HEK293 (cell line): ENCODE results near the gene MLN.

Source experiments
- CTCF ChIA-PET: fragments of 350-600 bp; formaldehyde crosslinking; extraction: SDS; loops from one replicate; lab custom pipeline; 2021; ENCODE audit warnings: antibody characterized with exemption; lab: Yijun Ruan, JAX
- POLR2A ChIA-PET: fragments of 300-600 bp; formaldehyde crosslinking; extraction: SDS; loops from one replicate; lab custom pipeline; 2020; ENCODE audit warnings: antibody characterized with exemption, inconsistent platforms; lab: Yijun Ruan, JAX
- H3K27ac ChIP-seq: fragments of 200-500 bp; sonication (Bioruptor generic); 2 replicates; pipeline ENCODE4 v1.5.1; 2014; ENCODE audit warnings: low read depth, low read length, control low read depth, inconsistent platforms; ENCODE audit errors: extremely low read depth
- H3K36me3 ChIP-seq, 2 experiments: fragments of 200-500 bp in 1 of 2; sonication (Bioruptor generic) in 1 of 2; 1 replicate in 1 of 2; 2 replicates in 1 of 2; pipeline ENCODE4 v1.5.1; 2014 to 2017; ENCODE audit warnings: inconsistent platforms in 2 of 2, low read length in 2 of 2; ENCODE audit not compliant: control insufficient read depth in 2 of 2, insufficient read depth in 1 of 2
- H3K4me1 ChIP-seq: fragments of 200-500 bp; sonication (Bioruptor generic); 2 replicates; pipeline ENCODE4 v1.5.1; 2014; ENCODE audit warnings: mild to moderate bottlenecking, low read length, inconsistent platforms; ENCODE audit not compliant: control insufficient read depth, insufficient read depth
- H3K4me3 ChIP-seq: 2 replicates; pipeline ENCODE4 v1.5.1; 2011; ENCODE audit warnings: low read depth, mild to moderate bottlenecking, control low read depth, low read length, moderate library complexity
- H3K9me3 ChIP-seq: fragments of 200-500 bp; sonication (Bioruptor generic); 2 replicates; pipeline ENCODE4 v1.5.1; 2014; ENCODE audit warnings: low read depth, low read length, inconsistent platforms; ENCODE audit not compliant: control insufficient read depth, insufficient read depth
- EGR2 ChIP-seq: fragments of 450-650 bp; formaldehyde crosslinking; IDR thresholded peaks from 2 replicates; pipeline ENCODE4 v1.5.1; 2016; ENCODE audit warnings: low read depth, missing biosample characterization, missing genetic modification characterization
- KLF10 ChIP-seq: fragments of 450-650 bp; IDR thresholded peaks from 2 replicates; pipeline ENCODE4 v1.5.1; 2018; ENCODE audit warnings: missing biosample characterization, mild to moderate bottlenecking, missing genetic modification characterization
- KLF7 ChIP-seq: fragments of 450-650 bp; formaldehyde crosslinking; IDR thresholded peaks from 2 replicates; pipeline ENCODE4 v1.5.1; 2016; ENCODE audit warnings: missing biosample characterization, missing genetic modification characterization, borderline replicate concordance
- SCRT2 ChIP-seq: fragments of 450-650 bp; formaldehyde crosslinking; IDR thresholded peaks from 2 replicates; pipeline ENCODE4 v1.5.1; 2016; ENCODE audit warnings: missing biosample characterization, missing genetic modification characterization
- SETDB1 ChIP-seq: IDR thresholded peaks from one replicate; pipeline ENCODE4 v1.6.1; 2017; ENCODE audit warnings: mild to moderate bottlenecking, low read length, moderate library complexity, mixed read lengths; ENCODE audit not compliant: insufficient read length
- TRIM28 ChIP-seq: IDR thresholded peaks from 2 replicates; pipeline ENCODE4 v1.6.1; 2011; ENCODE audit warnings: low read length, control low read depth, borderline replicate concordance
- YY2 ChIP-seq: fragments of 450-650 bp; formaldehyde crosslinking; IDR thresholded peaks from 2 replicates; pipeline ENCODE4 v1.5.1; 2016; ENCODE audit warnings: missing biosample characterization, missing genetic modification characterization
- ZNF10 ChIP-seq: fragments of 450-650 bp; formaldehyde crosslinking; IDR thresholded peaks from 2 replicates; pipeline ENCODE4 v1.5.1; 2017; ENCODE audit warnings: missing biosample characterization, missing genetic modification characterization
- ZNF146 ChIP-seq: fragments of 450-650 bp; formaldehyde crosslinking; IDR thresholded peaks from 2 replicates; pipeline ENCODE4 v1.5.1; 2016; ENCODE audit warnings: missing biosample characterization, missing genetic modification characterization
- ZNF19 ChIP-seq: fragments of 450-650 bp; formaldehyde crosslinking; IDR thresholded peaks from 2 replicates; pipeline ENCODE4; 2016; ENCODE audit warnings: missing biosample characterization, missing genetic modification characterization, low read depth
- ZNF221 ChIP-seq: fragments of 450-650 bp; formaldehyde crosslinking; IDR thresholded peaks from 2 replicates; pipeline ENCODE4 v1.5.1; 2017; ENCODE audit warnings: missing biosample characterization, missing genetic modification characterization, borderline replicate concordance
- ZNF248 ChIP-seq: fragments of 450-650 bp; formaldehyde crosslinking; IDR thresholded peaks from 2 replicates; pipeline ENCODE4 v1.5.1; 2017; ENCODE audit warnings: missing biosample characterization, missing genetic modification characterization
- ZNF335 ChIP-seq: fragments of 450-650 bp; formaldehyde crosslinking; conservative IDR thresholded peaks from 2 replicates; pipeline ENCODE4 v1.5.1; 2016; ENCODE audit warnings: missing biosample characterization, missing genetic modification characterization
- ZNF341 ChIP-seq: fragments of 450-650 bp; formaldehyde crosslinking; IDR thresholded peaks from 2 replicates; pipeline ENCODE4; 2016; ENCODE audit warnings: low read depth, missing biosample characterization, missing genetic modification characterization
- ZNF585B ChIP-seq: fragments of 450-650 bp; formaldehyde crosslinking; IDR thresholded peaks from 2 replicates; pipeline ENCODE4 v1.5.1; 2016; ENCODE audit warnings: missing biosample characterization, missing genetic modification characterization
- ZNF658 ChIP-seq: fragments of 450-650 bp; formaldehyde crosslinking; IDR thresholded peaks from 2 replicates; pipeline ENCODE4; 2016; ENCODE audit warnings: missing biosample characterization, missing genetic modification characterization
- ZNF660 ChIP-seq: fragments of 450-650 bp; IDR thresholded peaks from 2 replicates; pipeline ENCODE4 v1.5.1; 2018; ENCODE audit warnings: missing biosample characterization, mild to moderate bottlenecking, missing genetic modification characterization
- TF ChIP-seq, protein P1 (sequence below): fragments of 450-650 bp; formaldehyde crosslinking; IDR thresholded peaks from 2 replicates; pipeline ENCODE4 v1.5.1; 2016; ENCODE audit warnings: missing biosample characterization, missing genetic modification characterization
- TF ChIP-seq, protein P2 (sequence below): fragments of 450-650 bp; formaldehyde crosslinking; IDR thresholded peaks from 2 replicates; pipeline ENCODE4 v1.5.1; 2017; ENCODE audit warnings: missing biosample characterization, missing genetic modification characterization
- TF ChIP-seq, protein P3 (sequence below): fragments of 450-650 bp; formaldehyde crosslinking; IDR thresholded peaks from 2 replicates; pipeline ENCODE4 v1.5.1; 2016; ENCODE audit warnings: missing biosample characterization, missing genetic modification characterization
- TF ChIP-seq, protein P4 (sequence below): IDR thresholded peaks from 2 replicates; pipeline ENCODE4 v1.6.1; 2011; ENCODE audit warnings: mild to moderate bottlenecking, low read depth, low read length, borderline replicate concordance
- TF ChIP-seq, protein P5 (sequence below): fragments of 450-650 bp; formaldehyde crosslinking; optimal IDR thresholded peaks from 2 replicates; pipeline ENCODE3; 2016; ENCODE audit warnings: missing biosample characterization, mild to moderate bottlenecking, missing genetic modification characterization
- TF ChIP-seq, protein P6 (sequence below): fragments of 450-650 bp; formaldehyde crosslinking; IDR thresholded peaks from 2 replicates; pipeline ENCODE4 v1.5.1; 2016; ENCODE audit warnings: missing biosample characterization, missing genetic modification characterization
- TF ChIP-seq, protein P7 (sequence below): sonication (generic); formaldehyde crosslinking; IDR thresholded peaks from 2 replicates; pipeline ENCODE4 v1.8.1; 2022; ENCODE audit warnings: mild to moderate bottlenecking, moderate library complexity, missing genetic modification reagents

The MLN gene

DNA sequence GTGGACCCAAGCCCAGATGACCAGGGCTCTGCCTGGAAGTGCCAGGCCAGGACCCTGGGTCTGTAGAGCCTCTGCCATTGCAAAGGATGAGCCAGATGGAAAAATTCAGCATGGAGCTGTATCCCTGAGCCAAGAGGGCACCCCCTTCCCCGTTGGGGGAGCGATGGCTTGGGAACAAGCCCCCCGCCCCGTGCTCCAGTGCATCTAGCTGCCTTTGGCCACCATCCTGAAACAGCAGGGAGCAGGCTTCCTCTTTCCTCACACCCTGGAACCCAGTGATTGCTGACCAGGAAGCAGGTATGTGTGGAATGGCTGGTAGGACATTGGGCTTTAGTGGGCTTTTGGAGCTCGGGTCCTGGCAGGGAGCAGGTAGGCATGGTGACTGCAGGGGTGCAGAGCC, 2.2 kb downstream of the MLN start (continued):
- TF ChIP-seq ZNF221 (tag by site-specific recombination) (no peak), ZNF341 (tag by site-specific recombination) (no peak), SCRT2 (no peak), ZNF248 (tag by site-specific recombination) (no peak), EGR2 (tag by site-specific recombination) (no peak), ZNF10 (no peak), ZNF19 (tag by site-specific recombination) (no peak), KLF7 (tag by site-specific recombination) (no peak), YY2 (no peak)
- TF ChIP-seq, protein P1, sequence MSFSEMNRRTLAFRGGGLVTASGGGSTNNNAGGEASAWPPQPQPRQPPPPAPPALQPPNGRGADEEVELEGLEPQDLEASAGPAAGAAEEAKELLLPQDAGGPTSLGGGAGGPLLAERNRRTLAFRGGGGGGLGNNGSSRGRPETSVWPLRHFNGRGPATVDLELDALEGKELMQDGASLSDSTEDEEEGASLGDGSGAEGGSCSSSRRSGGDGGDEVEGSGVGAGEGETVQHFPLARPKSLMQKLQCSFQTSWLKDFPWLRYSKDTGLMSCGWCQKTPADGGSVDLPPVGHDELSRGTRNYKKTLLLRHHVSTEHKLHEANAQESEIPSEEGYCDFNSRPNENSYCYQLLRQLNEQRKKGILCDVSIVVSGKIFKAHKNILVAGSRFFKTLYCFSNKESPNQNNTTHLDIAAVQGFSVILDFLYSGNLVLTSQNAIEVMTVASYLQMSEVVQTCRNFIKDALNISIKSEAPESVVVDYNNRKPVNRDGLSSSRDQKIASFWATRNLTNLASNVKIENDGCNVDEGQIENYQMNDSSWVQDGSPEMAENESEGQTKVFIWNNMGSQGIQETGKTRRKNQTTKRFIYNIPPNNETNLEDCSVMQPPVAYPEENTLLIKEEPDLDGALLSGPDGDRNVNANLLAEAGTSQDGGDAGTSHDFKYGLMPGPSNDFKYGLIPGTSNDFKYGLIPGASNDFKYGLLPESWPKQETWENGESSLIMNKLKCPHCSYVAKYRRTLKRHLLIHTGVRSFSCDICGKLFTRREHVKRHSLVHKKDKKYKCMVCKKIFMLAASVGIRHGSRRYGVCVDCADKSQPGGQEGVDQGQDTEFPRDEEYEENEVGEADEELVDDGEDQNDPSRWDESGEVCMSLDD: no peak
- TF ChIP-seq, protein P2, sequence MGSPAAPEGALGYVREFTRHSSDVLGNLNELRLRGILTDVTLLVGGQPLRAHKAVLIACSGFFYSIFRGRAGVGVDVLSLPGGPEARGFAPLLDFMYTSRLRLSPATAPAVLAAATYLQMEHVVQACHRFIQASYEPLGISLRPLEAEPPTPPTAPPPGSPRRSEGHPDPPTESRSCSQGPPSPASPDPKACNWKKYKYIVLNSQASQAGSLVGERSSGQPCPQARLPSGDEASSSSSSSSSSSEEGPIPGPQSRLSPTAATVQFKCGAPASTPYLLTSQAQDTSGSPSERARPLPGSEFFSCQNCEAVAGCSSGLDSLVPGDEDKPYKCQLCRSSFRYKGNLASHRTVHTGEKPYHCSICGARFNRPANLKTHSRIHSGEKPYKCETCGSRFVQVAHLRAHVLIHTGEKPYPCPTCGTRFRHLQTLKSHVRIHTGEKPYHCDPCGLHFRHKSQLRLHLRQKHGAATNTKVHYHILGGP: no peak
- TF ChIP-seq, protein P3, sequence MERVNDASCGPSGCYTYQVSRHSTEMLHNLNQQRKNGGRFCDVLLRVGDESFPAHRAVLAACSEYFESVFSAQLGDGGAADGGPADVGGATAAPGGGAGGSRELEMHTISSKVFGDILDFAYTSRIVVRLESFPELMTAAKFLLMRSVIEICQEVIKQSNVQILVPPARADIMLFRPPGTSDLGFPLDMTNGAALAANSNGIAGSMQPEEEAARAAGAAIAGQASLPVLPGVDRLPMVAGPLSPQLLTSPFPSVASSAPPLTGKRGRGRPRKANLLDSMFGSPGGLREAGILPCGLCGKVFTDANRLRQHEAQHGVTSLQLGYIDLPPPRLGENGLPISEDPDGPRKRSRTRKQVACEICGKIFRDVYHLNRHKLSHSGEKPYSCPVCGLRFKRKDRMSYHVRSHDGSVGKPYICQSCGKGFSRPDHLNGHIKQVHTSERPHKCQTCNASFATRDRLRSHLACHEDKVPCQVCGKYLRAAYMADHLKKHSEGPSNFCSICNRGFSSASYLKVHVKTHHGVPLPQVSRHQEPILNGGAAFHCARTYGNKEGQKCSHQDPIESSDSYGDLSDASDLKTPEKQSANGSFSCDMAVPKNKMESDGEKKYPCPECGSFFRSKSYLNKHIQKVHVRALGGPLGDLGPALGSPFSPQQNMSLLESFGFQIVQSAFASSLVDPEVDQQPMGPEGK (tag by site-specific recombination): no peak

DNA sequence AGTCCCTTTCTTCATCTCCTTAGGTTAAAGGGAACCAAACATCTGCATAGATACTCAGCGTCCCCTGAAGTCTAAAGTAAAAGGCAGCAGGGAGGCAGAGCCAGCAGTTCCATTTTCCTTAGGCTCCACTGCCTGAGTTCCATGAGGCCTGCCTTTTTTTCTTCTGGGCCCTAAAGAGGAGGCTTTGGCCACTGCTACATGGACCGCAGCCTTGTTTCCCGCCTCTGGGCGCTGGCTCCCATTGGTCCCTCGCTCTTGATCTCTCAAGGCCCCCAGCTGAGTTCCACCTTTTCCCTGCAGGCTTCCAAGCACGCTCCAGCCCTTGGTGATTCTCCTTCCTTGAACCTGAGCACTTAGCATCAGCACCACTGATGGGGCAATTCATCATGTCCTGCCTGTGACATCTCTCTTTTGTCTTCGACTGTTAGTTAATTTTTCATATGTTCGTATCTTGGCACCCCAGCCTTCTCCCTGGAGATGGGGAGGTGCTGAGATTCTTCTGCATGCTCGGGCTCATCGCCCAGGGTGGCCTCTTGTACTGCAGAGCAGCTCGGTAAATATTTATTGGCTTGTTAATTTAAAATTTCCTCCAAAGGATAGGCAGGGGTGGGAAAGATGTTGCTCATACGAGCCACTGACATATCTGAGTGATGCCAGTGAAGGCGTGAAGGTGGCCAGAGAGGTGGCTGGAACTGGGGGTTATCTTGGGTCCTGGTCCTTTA, 3.4 kb downstream of the MLN start:
- no peaks in the 10 kb centered on the region for H3K4me1 ChIP-seq
- ChIA-PET CTCF (interaction anchor here (0.6 to 1.3 kb wide), 2 partner anchors 29 to 80 kb away, joined by 4 to 5 read pairs; no protein-coding TSS in a partner anchor), POLR2A (no interaction called here)
- no peaks in the 10 kb centered on the region for H3K36me3 ChIP-seq
- H3K4me3 ChIP-seq: no peak overlapping the region
- no peaks in the 10 kb centered on the region for H3K9me3 ChIP-seq
- H3K27ac ChIP-seq: no peak overlapping the region
- TF ChIP-seq SETDB1 (no peak), ZNF660 (tag by site-specific recombination) (no peak), TRIM28 (no peak), ZNF585B (tag by site-specific recombination) (no peak), ZNF146 (tag by site-specific recombination) (no peak), ZNF658 (no peak), ZNF335 (tag by site-specific recombination) (no peak), KLF10 (tag by site-specific recombination) (no peak)
- TF ChIP-seq, protein P4, sequence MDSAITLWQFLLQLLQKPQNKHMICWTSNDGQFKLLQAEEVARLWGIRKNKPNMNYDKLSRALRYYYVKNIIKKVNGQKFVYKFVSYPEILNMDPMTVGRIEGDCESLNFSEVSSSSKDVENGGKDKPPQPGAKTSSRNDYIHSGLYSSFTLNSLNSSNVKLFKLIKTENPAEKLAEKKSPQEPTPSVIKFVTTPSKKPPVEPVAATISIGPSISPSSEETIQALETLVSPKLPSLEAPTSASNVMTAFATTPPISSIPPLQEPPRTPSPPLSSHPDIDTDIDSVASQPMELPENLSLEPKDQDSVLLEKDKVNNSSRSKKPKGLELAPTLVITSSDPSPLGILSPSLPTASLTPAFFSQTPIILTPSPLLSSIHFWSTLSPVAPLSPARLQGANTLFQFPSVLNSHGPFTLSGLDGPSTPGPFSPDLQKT: no peak
- TF ChIP-seq, protein P5, sequence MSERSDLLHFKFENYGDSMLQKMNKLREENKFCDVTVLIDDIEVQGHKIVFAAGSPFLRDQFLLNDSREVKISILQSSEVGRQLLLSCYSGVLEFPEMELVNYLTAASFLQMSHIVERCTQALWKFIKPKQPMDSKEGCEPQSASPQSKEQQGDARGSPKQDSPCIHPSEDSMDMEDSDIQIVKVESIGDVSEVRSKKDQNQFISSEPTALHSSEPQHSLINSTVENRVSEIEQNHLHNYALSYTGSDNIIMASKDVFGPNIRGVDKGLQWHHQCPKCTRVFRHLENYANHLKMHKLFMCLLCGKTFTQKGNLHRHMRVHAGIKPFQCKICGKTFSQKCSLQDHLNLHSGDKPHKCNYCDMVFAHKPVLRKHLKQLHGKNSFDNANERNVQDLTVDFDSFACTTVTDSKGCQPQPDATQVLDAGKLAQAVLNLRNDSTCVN (tag by site-specific recombination): no peak
- TF ChIP-seq, protein P6, sequence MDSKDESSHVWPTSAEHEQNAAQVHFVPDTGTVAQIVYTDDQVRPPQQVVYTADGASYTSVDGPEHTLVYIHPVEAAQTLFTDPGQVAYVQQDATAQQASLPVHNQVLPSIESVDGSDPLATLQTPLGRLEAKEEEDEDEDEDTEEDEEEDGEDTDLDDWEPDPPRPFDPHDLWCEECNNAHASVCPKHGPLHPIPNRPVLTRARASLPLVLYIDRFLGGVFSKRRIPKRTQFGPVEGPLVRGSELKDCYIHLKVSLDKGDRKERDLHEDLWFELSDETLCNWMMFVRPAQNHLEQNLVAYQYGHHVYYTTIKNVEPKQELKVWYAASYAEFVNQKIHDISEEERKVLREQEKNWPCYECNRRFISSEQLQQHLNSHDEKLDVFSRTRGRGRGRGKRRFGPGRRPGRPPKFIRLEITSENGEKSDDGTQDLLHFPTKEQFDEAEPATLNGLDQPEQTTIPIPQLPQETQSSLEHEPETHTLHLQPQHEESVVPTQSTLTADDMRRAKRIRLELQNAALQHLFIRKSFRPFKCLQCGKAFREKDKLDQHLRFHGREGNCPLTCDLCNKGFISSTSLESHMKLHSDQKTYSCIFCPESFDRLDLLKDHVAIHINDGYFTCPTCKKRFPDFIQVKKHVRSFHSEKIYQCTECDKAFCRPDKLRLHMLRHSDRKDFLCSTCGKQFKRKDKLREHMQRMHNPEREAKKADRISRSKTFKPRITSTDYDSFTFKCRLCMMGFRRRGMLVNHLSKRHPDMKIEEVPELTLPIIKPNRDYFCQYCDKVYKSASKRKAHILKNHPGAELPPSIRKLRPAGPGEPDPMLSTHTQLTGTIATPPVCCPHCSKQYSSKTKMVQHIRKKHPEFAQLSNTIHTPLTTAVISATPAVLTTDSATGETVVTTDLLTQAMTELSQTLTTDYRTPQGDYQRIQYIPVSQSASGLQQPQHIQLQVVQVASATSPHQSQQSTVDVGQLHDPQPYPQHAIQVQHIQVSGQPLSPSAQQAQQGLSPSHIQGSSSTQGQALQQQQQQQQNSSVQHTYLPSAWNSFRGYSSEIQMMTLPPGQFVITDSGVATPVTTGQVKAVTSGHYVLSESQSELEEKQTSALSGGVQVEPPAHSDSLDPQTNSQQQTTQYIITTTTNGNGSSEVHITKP (tag by site-specific recombination): no peak
- TF ChIP-seq, protein P7, sequence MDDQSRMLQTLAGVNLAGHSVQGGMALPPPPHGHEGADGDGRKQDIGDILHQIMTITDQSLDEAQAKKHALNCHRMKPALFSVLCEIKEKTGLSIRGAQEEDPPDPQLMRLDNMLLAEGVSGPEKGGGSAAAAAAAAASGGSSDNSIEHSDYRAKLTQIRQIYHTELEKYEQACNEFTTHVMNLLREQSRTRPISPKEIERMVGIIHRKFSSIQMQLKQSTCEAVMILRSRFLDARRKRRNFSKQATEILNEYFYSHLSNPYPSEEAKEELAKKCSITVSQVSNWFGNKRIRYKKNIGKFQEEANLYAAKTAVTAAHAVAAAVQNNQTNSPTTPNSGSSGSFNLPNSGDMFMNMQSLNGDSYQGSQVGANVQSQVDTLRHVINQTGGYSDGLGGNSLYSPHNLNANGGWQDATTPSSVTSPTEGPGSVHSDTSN (CRISPR knock-in tag): no peak
